HepG2 (cell line): ENCODE measurements around the gene VWA3B. TPM values are rescaled to one million over a fixed set of nuclear protein-coding genes. Genes with fewer than 3 reads are reported as not detected.

Source experiments
- ATAC-seq: fragments of 200-7000 bp; cut with Tn5 transposase; 3 replicates; pipeline ENCODE4 v1.9.1; 2020; ENCODE audit warnings: mild to moderate bottlenecking, moderate library complexity
- Bru-seq: library from RNA; stranded (reverse); fragments of 400-500 nt; gene quantifications from one replicate; lab custom pipeline; 2021; lab: Mats Ljungman, UMichigan
- BruChase-seq, 2 experiments: library from RNA; stranded (reverse); fragments of 400-500 nt; gene quantifications; one replicate each; lab custom pipeline; 2021; lab: Mats Ljungman, UMichigan
- BruUV-seq: library from RNA; stranded (reverse); fragments of 400-500 nt; replicated peaks from 2 replicates; lab custom pipeline; 2021; lab: Mats Ljungman, UMichigan
- CTCF ChIA-PET: fragments of 300-600 bp; formaldehyde crosslinking; extraction: SDS; loops from one replicate; lab custom pipeline; 2021; ENCODE audit warnings: low total read pairs, inconsistent platforms, low intra/inter-chr PET ratio; lab: Yijun Ruan, JAX
- POLR2A ChIA-PET: fragments of 350-600 bp; sonication (Branson Sonifier 250); formaldehyde crosslinking; loops from one replicate; lab custom pipeline; 2020; ENCODE audit warnings: antibody characterized with exemption, inconsistent platforms; lab: Yijun Ruan, JAX
- DNase-seq: peaks from one replicate; pipeline ENCODE4 v3.0.0-alpha.2; 2015; ENCODE audit warnings: low spot score
- FAIRE-seq: peaks from 3 replicates; lab custom pipeline; 2011; peaks lifted over from hg19 to GRCh38; lab: Jason Lieb, UNC
- H2AFZ ChIP-seq: one replicate; pipeline ENCODE4 v1.6.1; 2011; ENCODE audit warnings: low read length, inconsistent platforms
- H3K27ac ChIP-seq: fragments of 300-600 bp; 3 replicates; pipeline ENCODE4 v1.8.0; 2011; ENCODE audit warnings: mixed run types, mild to moderate bottlenecking, mixed read lengths, low read length, inconsistent platforms; ENCODE audit not compliant: insufficient read depth; ENCODE audit errors: extremely low read length
- H3K27me3 ChIP-seq, 2 experiments: fragments of 200-600 bp in 1 of 2; 2 replicates in 1 of 2; 3 replicates in 1 of 2; pipeline versions ENCODE4 v1.6.0 to v1.8.0; 2011; ENCODE audit warnings: low read length in 2 of 2, mild to moderate bottlenecking in 2 of 2, moderate library complexity in 2 of 2, inconsistent platforms in 1 of 2; ENCODE audit not compliant: insufficient read depth in 2 of 2, control insufficient read depth in 1 of 2
- H3K36me3 ChIP-seq, 2 experiments: fragments of 200-600 bp in 1 of 2; replicated peaks in 1 of 2; 2 replicates in 1 of 2; 3 replicates in 1 of 2; pipeline versions ENCODE4 v1.5.1 to v1.8.0; 2011; ENCODE audit warnings: low read length in 2 of 2, inconsistent platforms in 1 of 2; ENCODE audit not compliant: insufficient read depth in 2 of 2, control insufficient read depth in 1 of 2
- H3K4me1 ChIP-seq: 2 replicates; pipeline ENCODE4 v1.5.1; 2012; ENCODE audit warnings: low read length, inconsistent platforms; ENCODE audit not compliant: insufficient read depth
- H3K4me2 ChIP-seq: 2 replicates; pipeline ENCODE4 v1.6.0; 2011; ENCODE audit warnings: low read depth, low read length, inconsistent platforms
- H3K4me3 ChIP-seq, 3 experiments: fragments of 200-600 bp in 1 of 3; sonication (generic), shearing (Covaris generic) in 1 of 3; replicated peaks in 1 of 3; 2 replicates each; pipeline ENCODE4 v1.5.1; 2011 to 2016; ENCODE audit warnings: low read length in 3 of 3, inconsistent platforms in 2 of 3, low read depth in 2 of 3, mild to moderate bottlenecking in 2 of 3, control low read depth in 1 of 3, mixed read lengths in 1 of 3; ENCODE audit not compliant: insufficient read depth in 1 of 3
- H3K79me2 ChIP-seq: one replicate; pipeline ENCODE4 v1.6.1; 2011; ENCODE audit warnings: low read length, inconsistent platforms; ENCODE audit not compliant: insufficient read depth
- H3K9ac ChIP-seq: 2 replicates; pipeline ENCODE4 v1.6.0; 2011; ENCODE audit warnings: mild to moderate bottlenecking, low read depth, low read length, inconsistent platforms; ENCODE audit not compliant: insufficient read depth
- H3K9me3 ChIP-seq: 2 replicates; pipeline ENCODE4 v1.5.1; 2012; ENCODE audit warnings: mild to moderate bottlenecking, low read length
- H4K20me1 ChIP-seq: 2 replicates; pipeline ENCODE4 v1.6.0; 2011; ENCODE audit warnings: inconsistent platforms, mild to moderate bottlenecking, low read length, moderate library complexity; ENCODE audit not compliant: insufficient read depth
- TAF1 ChIP-seq: sonication (generic); formaldehyde crosslinking; IDR thresholded peaks from 2 replicates; pipeline ENCODE4 v1.4.0; 2020; ENCODE audit warnings: missing genetic modification reagents
- WGBS: methylation state at CpG from one replicate; pipeline ENCODE4 v1.1.6; 2017; ENCODE audit warnings: low lambda C conversion rate; 5-methylcytosine and 5-hydroxymethylcytosine counted together
- in situ Hi-C: cut with HindIII; loops from 2 replicates; pipeline ENCODE4 v1.10.0; 2017; ENCODE audit warnings: low pct_unique_long_range_greater_than_20kb; ENCODE audit not compliant: extremely low pct_ligation_motif_present
- intact Hi-C: fragments of 100-400 bp; cut with micrococcal nuclease; formaldehyde crosslinking; loops from one replicate; pipeline ENCODE4 v1.10.0; 2022; ENCODE audit not compliant: unreplicated experiment
- long read RNA-seq, 2 experiments: library from RNA in 1 of 2; library from polyadenylated mRNA in 1 of 2; stranded (forward) in 1 of 2; unstranded in 1 of 2; transcript quantifications; one replicate each; pipeline ENCODE4 v2.0.0, GENCODE V29; 2019 to 2022
- polyA minus RNA-seq, 3 experiments: library from RNA; depleted of rRNA, polyadenylated mRNA; stranded (reverse); fragments of >200 nt; gene quantifications; 2 replicates each; pipeline ENCODE4 v1.2.3, GENCODE V29; 2011; ENCODE audit warnings: low replicate concordance in 1 of 3
- polyA plus RNA-seq, 8 experiments: library from polyadenylated mRNA; depleted of rRNA in 3 of 8; stranded (reverse) in 7 of 8; unstranded in 1 of 8; fragments of >200 nt; fragmentation: Illumina TruSeq in 4 of 8; extraction: Trizol in 4 of 8; gene quantifications; 2 replicates each; pipeline versions ENCODE4 v1.2.1 to v1.2.3, GENCODE V29; 2011 to 2016; ENCODE audit warnings: low read depth in 4 of 8, missing spikeins in 1 of 8, mixed read lengths in 1 of 8; ENCODE audit not compliant: insufficient read depth in 1 of 8
- total RNA-seq, 5 experiments: library from RNA; depleted of rRNA; stranded (reverse); fragments of >200 nt; fragmentation: Illumina TruSeq; extraction: Trizol; gene quantifications; 2 replicates each; pipeline ENCODE4 v1.2.3, GENCODE V29; 2016; ENCODE audit warnings: low read depth in 1 of 5

The VWA3B gene, protein sequence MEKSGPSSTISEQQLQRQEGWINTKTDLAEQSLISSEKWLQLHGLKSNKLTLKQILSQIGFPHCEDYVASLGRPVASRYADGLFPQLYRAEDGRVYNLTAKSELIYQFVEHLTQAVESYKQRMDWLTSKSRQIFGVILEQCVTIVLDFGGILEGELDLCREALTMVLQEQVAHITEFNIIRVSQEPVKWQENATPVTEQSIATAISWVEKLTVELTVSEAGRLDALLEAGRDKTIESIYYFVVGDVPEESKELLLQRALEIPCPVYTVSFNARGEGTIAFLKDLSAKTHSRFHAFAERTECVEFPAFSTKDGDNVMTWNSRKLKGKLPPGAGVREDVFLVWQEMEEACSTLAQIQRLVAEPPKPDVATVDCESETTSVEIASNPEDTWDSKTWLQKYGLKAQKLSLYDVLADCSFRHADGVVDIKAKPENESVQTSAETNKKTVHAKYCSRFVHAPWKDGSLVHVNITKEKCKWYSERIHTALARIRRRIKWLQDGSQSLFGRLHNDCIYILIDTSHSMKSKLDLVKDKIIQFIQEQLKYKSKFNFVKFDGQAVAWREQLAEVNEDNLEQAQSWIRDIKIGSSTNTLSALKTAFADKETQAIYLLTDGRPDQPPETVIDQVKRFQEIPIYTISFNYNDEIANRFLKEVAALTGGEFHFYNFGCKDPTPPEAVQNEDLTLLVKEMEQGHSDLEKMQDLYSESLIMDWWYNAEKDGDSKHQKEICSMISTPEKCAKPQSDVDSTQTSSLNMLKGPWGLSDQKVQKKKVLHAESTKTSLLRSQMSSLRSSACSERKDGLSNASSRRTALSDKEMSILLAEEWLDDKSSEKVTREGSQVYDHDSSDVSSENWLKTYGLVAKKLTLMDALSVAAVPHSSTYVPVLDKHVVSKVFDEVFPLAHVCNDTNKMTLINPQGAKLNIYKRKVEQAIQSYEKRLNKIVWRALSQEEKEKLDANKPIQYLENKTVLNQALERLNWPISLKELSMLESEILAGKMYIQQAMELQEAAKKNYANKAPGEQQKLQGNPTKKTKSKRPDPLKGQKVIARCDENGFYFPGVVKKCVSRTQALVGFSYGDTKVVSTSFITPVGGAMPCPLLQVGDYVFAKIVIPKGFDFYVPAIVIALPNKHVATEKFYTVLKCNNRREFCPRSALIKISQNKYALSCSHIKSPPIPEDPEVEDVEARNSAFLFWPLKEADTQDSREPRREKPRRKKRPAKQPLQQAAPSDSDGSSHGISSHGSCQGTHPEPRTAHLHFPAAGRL (N-terminal part only)
- total RNA-seq (2016; rRNA removed; fragmentation: Illumina TruSeq; extraction: Trizol) (not detected in 2 replicates), polyA plus RNA-seq (2011; rRNA removed) (not detected in 2 replicates), polyA minus RNA-seq (2011; rRNA and poly(A)+ RNA removed; ENCODE audit: low replicate concordance) (not detected in 2 replicates), Bru-seq, nascent RNA (percentile 2 among the genes with signal in this experiment), BruChase-seq, experiment 1, labeled RNA remaining after a 6-hour chase (percentile 2 among the genes with signal in this experiment), BruChase-seq, experiment 2, labeled RNA remaining after a 2-hour chase (percentile 0 among the genes with signal in this experiment)
- total RNA-seq (2016; cell fraction: cytosol; rRNA removed; fragmentation: Illumina TruSeq; extraction: Trizol; ENCODE audit: low read depth): not detected in 2 replicates
- not detected in 2 replicates for total RNA-seq (2016; cell fraction: insoluble cytoplasmic fraction; rRNA removed; fragmentation: Illumina TruSeq; extraction: Trizol)
- total RNA-seq (2016; cell fraction: membrane; rRNA removed; fragmentation: Illumina TruSeq; extraction: Trizol): not detected in 2 replicates
- not detected in 2 replicates for total RNA-seq (2016; cell fraction: nucleus; rRNA removed; fragmentation: Illumina TruSeq; extraction: Trizol)
- polyA plus RNA-seq (2011; cell fraction: cytosol; rRNA removed): 0.03 TPM in 1 of 2 replicates, not detected in the other
- not detected in 2 replicates for polyA plus RNA-seq (2011; cell fraction: nucleus; rRNA removed)
- polyA plus RNA-seq (2012): not detected in 2 replicates
- polyA plus RNA-seq (2016; cell fraction: cytosol; fragmentation: Illumina TruSeq; extraction: Trizol; ENCODE audit: low read depth): not detected in 2 replicates
- not detected in 2 replicates for polyA plus RNA-seq (2016; cell fraction: insoluble cytoplasmic fraction; fragmentation: Illumina TruSeq; extraction: Trizol; ENCODE audit: low read depth)
- polyA plus RNA-seq (2016; cell fraction: membrane; fragmentation: Illumina TruSeq; extraction: Trizol; ENCODE audit: low read depth): not detected in 2 replicates
- polyA plus RNA-seq (2016; cell fraction: nucleus; fragmentation: Illumina TruSeq; extraction: Trizol; ENCODE audit: insufficient read depth, low read depth): not detected in 2 replicates
- polyA minus RNA-seq (2011; cell fraction: cytosol; rRNA and poly(A)+ RNA removed): not detected in 2 replicates
- not detected in 2 replicates for polyA minus RNA-seq (2011; cell fraction: nucleus; rRNA and poly(A)+ RNA removed)
- long read RNA-seq, experiment 1: 0 reads
- long read RNA-seq, experiment 2: 0 reads

DNA sequence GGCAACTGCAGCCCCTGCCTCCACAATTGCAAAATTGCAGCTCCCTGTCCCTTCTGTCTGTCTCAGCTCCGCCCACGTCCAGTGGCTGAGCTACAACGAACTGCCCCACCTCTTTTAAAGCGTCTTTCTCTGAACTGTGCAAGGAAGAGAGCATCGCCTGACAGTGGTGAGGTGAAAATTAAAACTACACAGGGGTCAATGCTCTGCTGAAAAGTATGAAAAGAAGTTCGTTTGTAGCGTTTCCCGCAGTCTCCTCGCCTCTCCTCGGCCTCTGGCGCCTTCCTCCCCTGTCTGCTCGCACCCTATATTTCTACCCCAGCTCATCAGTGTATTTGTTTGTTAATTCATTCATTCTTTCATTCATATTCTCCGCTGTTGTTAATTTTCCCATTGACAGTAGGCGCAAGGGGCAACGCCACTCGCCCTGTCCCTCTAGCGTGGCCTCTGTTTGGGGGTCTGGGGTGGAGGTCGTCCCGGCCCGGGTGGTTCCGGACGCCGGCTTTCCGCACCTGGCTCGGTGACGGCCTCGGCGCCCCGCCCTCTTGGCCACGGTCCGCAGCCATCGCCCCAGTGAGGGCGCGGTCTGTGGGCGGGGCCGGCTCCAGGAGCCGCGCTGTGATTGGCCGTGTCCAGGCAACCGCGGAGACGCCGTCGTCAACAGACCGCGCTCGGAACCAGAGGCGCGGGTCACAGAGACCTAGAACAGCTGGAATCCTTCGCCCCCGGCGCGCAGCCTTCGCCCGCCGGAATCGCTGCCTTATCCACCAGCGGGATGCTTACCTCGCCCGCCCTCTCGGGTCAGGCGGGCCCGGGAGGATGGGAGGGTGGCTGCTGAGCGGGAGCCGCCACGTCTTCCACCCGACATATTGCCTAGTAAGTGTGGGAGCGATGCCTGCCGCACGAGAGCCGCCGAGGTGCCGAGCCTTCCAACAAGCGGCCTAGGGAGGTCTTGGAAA lies at the start of gene VWA3B:
VWA3B (plus strand) TSS at position 677 of the 956 bp plus-strand sequence. CDS start 5,926 bp downstream, outside the sequence.
- Histone ChIP-seq H3K79me2 (no peaks in the 10 kb centered on the region), H3K27me3 (no peaks in the 10 kb centered on the region), H3K4me2 (no peak within 1 kb of the TSS), H2AFZ (no peak within 1 kb of the TSS), H3K9me3 (no peaks in the 10 kb centered on the region), H3K4me1 (peaks cover 21% of the 10 kb centered on the region), H3K4me3 (no peak within 1 kb of the TSS), H3K27ac (no peak within 1 kb of the TSS), H4K20me1 (no peaks in the 10 kb centered on the region), H3K9ac (no peak within 1 kb of the TSS), H3K36me3 (no peaks in the 10 kb centered on the region)
- ATAC-seq: no peak
- BruUV-seq: no TSS peak
- in situ Hi-C loops (no loop called here), intact Hi-C loops (no loop called here)
- TF ChIP-seq TAF1: no peak
- WGBS: 88% methylated on average over 74 of the region's 74 CpGs
- ChIA-PET CTCF (no interaction called here), POLR2A (no interaction called here)
- no peak for FAIRE-seq
- DNase-seq: no peak
